GM12801 (cell line): ENCODE results near the gene SORCS3.

Experiments
- TF ChIP-seq, protein P1 (sequence below): IDR thresholded peaks from one replicate; pipeline ENCODE4 v1.5.1; 2011; ENCODE audit warnings: control low read depth; ENCODE audit not compliant: insufficient read length; ENCODE audit errors: extremely low read depth

SORCS3 gene

DNA sequence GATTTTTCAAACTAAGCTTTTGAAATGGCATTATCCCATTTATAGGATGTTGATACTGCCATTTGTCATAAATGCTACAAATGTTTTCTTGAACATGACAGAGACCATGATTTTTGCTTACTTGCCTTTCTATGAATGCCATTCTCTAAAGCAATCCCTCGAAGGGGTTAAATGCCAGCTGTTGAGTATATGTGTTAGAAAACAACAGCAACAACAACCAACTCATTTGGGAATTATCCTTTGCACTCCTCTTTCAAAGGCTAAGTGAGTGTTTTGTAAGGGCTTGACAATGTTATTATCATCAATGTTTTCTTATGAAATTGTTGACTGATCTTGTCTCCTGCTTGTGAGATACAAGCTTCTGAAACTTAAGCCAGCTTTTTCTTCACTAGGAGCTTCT, 529.4 kb downstream of the SORCS3 start:
- TF ChIP-seq, protein P1, sequence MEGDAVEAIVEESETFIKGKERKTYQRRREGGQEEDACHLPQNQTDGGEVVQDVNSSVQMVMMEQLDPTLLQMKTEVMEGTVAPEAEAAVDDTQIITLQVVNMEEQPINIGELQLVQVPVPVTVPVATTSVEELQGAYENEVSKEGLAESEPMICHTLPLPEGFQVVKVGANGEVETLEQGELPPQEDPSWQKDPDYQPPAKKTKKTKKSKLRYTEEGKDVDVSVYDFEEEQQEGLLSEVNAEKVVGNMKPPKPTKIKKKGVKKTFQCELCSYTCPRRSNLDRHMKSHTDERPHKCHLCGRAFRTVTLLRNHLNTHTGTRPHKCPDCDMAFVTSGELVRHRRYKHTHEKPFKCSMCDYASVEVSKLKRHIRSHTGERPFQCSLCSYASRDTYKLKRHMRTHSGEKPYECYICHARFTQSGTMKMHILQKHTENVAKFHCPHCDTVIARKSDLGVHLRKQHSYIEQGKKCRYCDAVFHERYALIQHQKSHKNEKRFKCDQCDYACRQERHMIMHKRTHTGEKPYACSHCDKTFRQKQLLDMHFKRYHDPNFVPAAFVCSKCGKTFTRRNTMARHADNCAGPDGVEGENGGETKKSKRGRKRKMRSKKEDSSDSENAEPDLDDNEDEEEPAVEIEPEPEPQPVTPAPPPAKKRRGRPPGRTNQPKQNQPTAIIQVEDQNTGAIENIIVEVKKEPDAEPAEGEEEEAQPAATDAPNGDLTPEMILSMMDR: no peak

DNA sequence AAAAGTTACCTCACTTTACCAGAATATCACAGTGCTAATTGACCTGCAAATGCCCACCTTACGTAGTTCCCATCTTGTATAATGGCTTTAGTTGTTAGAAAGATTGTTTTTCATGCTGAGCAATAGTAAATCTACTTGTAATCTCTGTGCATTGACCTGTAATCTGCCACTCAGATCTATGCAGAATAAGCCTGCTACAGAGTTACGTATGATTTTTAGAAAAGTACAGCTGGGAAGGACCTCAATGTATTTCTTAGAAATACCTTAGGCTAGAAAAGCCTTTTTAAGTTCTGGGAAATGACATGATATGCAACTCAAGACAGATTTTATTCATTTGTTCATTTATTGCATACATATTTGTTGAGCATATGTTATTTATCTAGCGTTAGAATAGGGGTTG, 530.9 kb downstream of the SORCS3 start:
- TF ChIP-seq, protein P1: no peak

DNA sequence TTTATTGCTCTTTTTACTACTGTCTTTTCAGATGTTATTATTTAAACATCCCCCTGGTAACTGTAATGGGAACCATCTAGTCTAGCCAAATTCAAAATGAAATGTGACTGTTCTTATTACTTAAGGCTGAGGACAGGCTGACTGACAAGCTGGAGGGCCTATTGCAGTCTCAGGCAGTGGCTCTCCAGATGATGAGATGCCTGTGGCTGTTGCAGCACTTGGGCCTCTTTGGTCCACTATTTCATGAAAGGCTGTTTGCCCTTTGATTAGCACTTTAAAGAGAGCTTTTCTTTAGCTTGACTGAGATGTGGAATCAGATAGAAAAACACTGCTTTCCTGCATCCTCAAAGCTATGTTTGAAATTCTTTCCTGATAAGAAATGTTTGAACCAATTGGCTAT, 540.5 kb downstream of the SORCS3 start:
- TF ChIP-seq, protein P1: no peak

DNA sequence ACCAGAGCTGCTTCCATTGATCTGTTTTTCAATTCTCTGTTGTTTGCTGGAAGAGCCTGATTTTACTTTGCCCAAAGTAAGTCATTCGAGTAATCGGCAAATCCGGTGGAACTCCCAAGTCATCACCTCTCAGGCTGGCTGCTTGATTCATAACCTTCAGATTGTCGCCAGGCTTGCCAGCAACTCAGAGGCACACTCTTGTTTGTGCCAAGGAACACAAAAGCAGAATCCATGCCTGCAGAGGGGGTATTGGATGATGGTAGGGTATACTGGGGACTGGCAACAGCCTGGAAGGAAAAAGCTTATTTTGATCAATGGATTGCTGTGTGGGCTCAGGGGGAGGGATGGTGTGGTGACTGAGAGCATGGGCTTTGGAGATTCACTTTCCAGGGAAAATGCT, 542.4 kb downstream of the SORCS3 start:
- TF ChIP-seq, protein P1: no peak

DNA sequence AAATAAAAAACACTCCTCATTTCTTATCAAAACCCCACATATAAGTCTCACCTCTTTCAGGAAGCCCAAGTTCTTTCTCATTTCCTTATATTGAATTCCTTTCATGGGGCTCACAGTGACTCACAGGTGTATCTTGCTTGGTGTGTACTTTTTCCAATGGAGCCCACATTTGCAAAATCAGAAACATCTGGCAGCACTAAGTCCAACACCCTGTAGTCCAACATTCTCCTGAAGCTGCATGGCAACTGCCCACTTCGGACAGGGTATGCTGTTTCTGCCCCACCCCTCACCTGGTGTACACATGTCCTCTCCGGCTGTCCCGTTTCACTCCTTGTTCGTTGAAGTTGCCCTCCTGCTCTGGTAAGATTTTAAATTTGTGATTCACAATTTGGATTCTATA, 544.1 kb downstream of the SORCS3 start:
- TF ChIP-seq, protein P1: no peak

DNA sequence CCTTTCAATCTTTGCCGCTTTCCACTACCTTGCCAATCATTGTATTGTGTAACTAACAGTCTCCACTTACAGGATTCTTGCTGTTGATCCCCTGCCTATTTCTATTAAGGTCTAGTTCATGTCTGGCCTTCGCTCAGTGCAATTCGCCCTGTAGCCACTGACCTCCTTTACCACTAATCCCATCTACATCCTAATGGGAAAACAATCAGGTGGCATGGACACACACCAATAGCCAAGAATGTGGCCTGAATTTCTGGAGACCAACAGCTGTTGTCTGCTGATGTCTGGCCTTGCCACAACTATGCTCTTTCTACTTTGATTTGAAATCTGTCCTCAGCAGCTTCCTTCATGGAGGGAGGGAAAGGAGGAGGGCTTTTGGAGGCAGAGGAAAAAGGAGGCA, 546.2 kb downstream of the SORCS3 start:
- TF ChIP-seq, protein P1: no peak

DNA sequence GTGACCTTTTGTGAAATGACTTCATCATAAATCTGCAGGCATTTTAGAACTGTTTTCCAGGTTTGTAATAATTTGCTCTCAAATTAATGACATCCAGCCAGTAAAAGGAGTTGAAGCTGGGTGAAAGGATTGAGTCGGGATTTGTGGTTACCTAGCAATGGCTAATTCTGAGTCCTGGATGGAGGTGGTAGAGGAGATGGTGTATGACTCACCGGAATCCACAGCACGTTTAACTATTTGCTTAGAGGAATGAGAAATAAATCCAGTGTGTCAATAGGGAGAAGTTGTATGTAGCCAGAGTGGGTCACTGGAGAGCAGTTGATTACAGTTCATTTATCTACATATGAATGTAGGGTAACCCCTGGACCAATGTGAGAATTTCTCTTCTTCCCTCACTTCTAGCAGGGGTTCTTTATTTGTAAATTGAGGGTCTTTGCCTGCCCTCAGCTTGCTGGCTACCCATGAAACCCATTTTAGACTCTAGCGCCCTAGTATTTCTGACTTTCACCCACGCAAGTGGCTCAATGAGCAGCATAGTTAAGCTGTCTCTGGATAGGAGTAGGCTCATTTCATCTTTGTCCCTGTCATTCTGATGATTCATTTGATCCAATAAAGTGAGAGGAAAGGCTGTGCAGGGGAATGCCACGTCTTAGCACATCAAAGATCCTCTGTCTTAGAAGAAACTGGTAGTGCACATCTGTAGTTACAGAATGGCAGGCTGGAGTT, 547.8 kb downstream of the SORCS3 start:
- TF ChIP-seq, protein P1: no peak
